Measurements from ENCODE around the gene KLF15. TPM values are rescaled to one million over a fixed set of nuclear protein-coding genes. Genes with fewer than 3 reads are reported as not detected.

Gene KLF15
- total RNA-seq, 4 donors from 2014 or later: 138 to 234 (median 176) TPM

DNA sequence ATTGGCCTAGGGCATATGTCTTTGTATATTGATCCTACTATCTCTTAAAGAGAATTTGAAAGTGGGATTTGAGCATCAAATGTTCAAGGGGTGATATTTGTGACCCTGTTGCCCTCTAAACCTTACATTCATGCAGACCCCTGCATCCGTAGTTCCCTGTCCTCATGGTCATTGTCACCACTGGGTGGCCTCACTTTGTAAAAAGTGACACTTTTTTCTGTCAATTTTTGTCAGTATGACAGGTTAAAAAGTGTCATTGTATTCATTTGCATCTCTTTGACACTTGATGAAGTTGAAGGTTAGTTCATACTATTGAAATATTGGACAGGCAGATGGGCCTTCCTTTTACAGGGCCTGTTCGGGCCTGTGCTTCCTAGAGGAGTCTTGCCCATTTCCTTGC lies 12.3 kb upstream of the KLF15 start:
- Histone ChIP-seq H3K27me3 (no peaks in the 10 kb centered on the region), H3K36me3 (no peaks in the 10 kb centered on the region), H3K4me3 (no peak overlapping the region), H3K27ac (no peak overlapping the region), H3K9me3 (no peaks in the 10 kb centered on the region), H3K4me1 (peaks cover 0 to 12% (median 0%) of the 10 kb centered on the region in 4 donors)
- whole genome bisulfite sequencing, 2 donors: 84 to 85% methylated on average over 2 of the region's 2 CpGs
- TF ChIP-seq, protein P1, sequence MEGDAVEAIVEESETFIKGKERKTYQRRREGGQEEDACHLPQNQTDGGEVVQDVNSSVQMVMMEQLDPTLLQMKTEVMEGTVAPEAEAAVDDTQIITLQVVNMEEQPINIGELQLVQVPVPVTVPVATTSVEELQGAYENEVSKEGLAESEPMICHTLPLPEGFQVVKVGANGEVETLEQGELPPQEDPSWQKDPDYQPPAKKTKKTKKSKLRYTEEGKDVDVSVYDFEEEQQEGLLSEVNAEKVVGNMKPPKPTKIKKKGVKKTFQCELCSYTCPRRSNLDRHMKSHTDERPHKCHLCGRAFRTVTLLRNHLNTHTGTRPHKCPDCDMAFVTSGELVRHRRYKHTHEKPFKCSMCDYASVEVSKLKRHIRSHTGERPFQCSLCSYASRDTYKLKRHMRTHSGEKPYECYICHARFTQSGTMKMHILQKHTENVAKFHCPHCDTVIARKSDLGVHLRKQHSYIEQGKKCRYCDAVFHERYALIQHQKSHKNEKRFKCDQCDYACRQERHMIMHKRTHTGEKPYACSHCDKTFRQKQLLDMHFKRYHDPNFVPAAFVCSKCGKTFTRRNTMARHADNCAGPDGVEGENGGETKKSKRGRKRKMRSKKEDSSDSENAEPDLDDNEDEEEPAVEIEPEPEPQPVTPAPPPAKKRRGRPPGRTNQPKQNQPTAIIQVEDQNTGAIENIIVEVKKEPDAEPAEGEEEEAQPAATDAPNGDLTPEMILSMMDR (IDR thresholded peaks at IDR 0.05): no peak
- no peak for TF ChIP-seq POLR2A (IDR thresholded peaks at IDR 0.05)
- TF ChIP-seq EP300 (IDR thresholded peaks at IDR 0.05): no peak
- DNase-seq (ENCODE audit: low spot score in 2 of 2): no peak

- no peak for DNase-seq (ENCODE audit: low spot score in 2 of 2)
- Histone ChIP-seq H3K9me3 (no peaks in the 10 kb centered on the region), H3K27ac (no peak overlapping the region), H3K4me3 (no peak overlapping the region), H3K4me1 (no peaks in the 10 kb centered on the region), H3K36me3 (no peaks in the 10 kb centered on the region), H3K27me3 (no peaks in the 10 kb centered on the region)
- WGBS, 2 donors: 94 to 97% methylated on average over 6 of the region's 6 CpGs
- TF ChIP-seq EP300 (IDR thresholded peaks at IDR 0.05) (no peak), POLR2A (IDR thresholded peaks at IDR 0.05) (no peak)
- TF ChIP-seq, protein P1 (IDR thresholded peaks at IDR 0.05): no peak
Measured at GRCh38 chr3:126367316-126367805, 10.2 kb upstream of the KLF15 start.

DNA sequence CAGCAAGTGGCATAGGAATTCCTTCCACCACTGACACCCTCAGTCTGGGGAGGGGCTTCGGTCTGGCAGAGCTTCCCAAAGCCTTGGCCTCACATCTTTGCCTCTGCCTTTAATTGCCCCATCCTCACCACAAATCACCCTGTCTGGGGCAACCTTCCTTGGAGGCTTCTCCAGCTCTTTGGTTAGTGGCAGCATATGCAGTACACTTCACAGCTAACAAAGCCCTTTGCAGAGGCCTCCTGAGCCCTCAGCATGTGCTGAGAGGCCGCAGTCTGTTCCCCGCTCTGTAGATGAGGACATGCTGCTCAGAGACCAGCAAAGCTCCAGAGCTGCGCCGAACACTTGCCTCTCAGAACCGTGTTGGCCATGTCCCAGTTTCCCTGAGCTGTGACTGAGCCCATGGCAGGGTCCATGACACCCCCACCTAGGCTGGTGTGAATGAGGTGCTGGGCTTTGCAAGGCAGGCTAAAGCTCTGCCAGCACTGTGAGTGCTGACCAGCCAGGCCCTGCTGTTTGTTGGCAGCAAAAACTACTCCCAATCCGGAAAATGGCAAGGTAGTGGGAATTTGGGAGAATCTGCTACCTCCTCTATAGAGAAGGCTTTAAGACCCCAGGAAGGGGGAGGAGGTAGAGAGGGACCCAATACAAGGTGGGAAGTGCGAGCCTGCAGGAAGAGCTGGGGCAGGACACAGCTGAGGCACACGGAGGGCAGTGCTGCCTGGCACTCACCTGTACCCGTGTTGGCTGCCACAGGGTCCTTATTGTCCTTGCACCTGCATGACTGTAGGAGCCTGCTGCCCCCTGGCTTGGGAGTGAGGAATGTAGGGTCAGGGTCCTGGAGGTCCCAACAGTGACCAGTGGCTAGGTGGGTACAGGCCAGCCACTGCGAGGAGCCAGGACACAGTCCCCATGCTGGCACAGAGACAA lies 8.4 kb upstream of the KLF15 start:
- H3K4me1 ChIP-seq: no peaks in the 10 kb centered on the region
- H3K27ac ChIP-seq: no peak overlapping the region

DNA sequence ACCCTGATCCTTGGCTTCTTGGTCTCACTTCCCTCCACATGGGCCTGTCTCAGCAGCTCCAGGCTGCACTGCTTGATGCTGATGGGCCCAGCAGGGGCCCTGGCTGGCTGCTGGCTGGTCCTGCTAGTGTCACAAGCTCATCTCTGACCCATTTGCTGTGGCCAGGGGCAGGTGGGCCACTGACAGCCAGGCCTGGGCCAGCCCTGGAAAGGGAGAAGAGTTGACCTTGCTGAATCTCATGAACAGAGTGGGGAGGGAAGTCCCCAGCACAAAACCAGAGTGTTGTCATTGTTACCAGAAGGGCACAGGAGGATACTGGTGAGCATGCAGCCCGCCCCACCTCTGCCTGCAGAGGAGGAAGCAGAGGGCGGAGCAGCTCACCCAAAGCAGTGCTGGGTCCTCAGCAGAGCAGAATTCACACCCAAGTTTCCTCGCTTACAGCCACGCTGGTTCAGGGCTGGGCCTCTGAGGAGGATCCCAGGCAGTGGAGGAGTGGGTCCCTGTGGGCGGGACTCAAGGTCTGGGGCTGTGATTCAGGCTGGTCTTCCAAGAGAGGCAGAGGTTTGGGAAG lies 7.6 kb upstream of the KLF15 start:
- DNase-seq (ENCODE audit: low spot score in 2 of 2): peak in 1 of 2 donors; percentile 7
- Histone ChIP-seq H3K4me1 (no peaks in the 10 kb centered on the region), H3K36me3 (no peaks in the 10 kb centered on the region), H3K27me3 (peaks cover 0 to 6% of the 10 kb centered on the region in 2 donors), H3K9me3 (no peaks in the 10 kb centered on the region), H3K27ac (no peak overlapping the region), H3K4me3 (no peak overlapping the region)
- no peak for TF ChIP-seq EP300 (IDR thresholded peaks at IDR 0.05)
- 89 to 100% methylated on average over 2 to 5 of the region's 5 CpGs for WGBS, 2 donors

More for the DNA sequence above, 8.4 kb upstream of the KLF15 start:
- Histone ChIP-seq H3K36me3 (no peaks in the 10 kb centered on the region), H3K4me3 (no peak overlapping the region), H3K9me3 (no peaks in the 10 kb centered on the region), H3K27me3 (peaks cover 0 to 2% of the 10 kb centered on the region in 2 donors)
- WGBS, 2 donors: 77 to 90% methylated on average over 11 of the region's 11 CpGs
- DNase-seq (ENCODE audit: low spot score in 2 of 2): peak in 1 of 2 donors; percentile 8
- TF ChIP-seq, protein P1 (IDR thresholded peaks at IDR 0.05): no peak
- TF ChIP-seq POLR2A (IDR thresholded peaks at IDR 0.05) (no peak), EP300 (IDR thresholded peaks at IDR 0.05) (no peak)

GRCh38 chr3:126364130-126364695 lies 7.0 kb upstream of the KLF15 start:
- Histone ChIP-seq H3K4me1 (no peaks in the 10 kb centered on the region), H3K27ac (no peak overlapping the region), H3K27me3 (peaks cover 0 to 6% of the 10 kb centered on the region in 2 donors), H3K4me3 (no peak overlapping the region), H3K9me3 (peaks cover 0 to 4% (median 0%) of the 10 kb centered on the region in 4 donors), H3K36me3 (no peaks in the 10 kb centered on the region)
- peak in 1 of 2 donors; percentile 8 for DNase-seq (ENCODE audit: low spot score in 2 of 2)
- TF ChIP-seq, protein P1 (IDR thresholded peaks at IDR 0.05): no peak
- TF ChIP-seq POLR2A (IDR thresholded peaks at IDR 0.05) (no peak), EP300 (IDR thresholded peaks at IDR 0.05) (no peak)
- WGBS, 2 donors: 94 to 98% methylated on average over 9 of the region's 9 CpGs
